HG02798 (cell line): Measurements from ENCODE around the gene ATRIP.
"Not testable (repeated sequence)": the region's sequence is repeated elsewhere in the genome, so short reads cannot be mapped to it uniquely, and the experiment has no call there.

Experiments used
- ATAC-seq: cut with Tn5 transposase; IDR thresholded peaks from one replicate; pipeline ENCODE4 v1.9.1; 2021; ENCODE audit warnings: mild to moderate bottlenecking; ENCODE audit not compliant: unreplicated experiment, poor library complexity

The ATRIP gene

GRCh38 chr3:48446425-48447193, at the start of gene ATRIP:
Gene ATRIP, plus strand, starts transcription at chr3:48446737. Its CDS starts 109 bp downstream, at chr3:48446846.
- peak; percentile 91 for ATAC-seq

GRCh38 chr3:48397767-48398681, 48.5 kb upstream of the ATRIP start:
- ATAC-seq: no peak

GRCh38 chr3:48398701-48399386, 47.7 kb upstream of the ATRIP start:
- ATAC-seq: no peak

GRCh38 chr3:48399387-48400172, 47.0 kb upstream of the ATRIP start:
- ATAC-seq: no peak

- ATAC-seq: peak; percentile 35
These were observed 45.6 kb upstream of the ATRIP start for GRCh38 chr3:48400824-48401433.

- ATAC-seq: not testable (repeated sequence)
These were observed 45.1 kb upstream of the ATRIP start for GRCh38 chr3:48401434-48401901.

- no peak for ATAC-seq
These were observed 44.2 kb upstream of the ATRIP start for GRCh38 chr3:48402281-48402732.

GRCh38 chr3:48402907-48403306, 43.6 kb upstream of the ATRIP start:
- no peak for ATAC-seq

GRCh38 chr3:48403533-48404439, 42.8 kb upstream of the ATRIP start:
- ATAC-seq: no peak

- ATAC-seq: no peak
These were observed 41.8 kb upstream of the ATRIP start for GRCh38 chr3:48404440-48405342.

- no peak for ATAC-seq
These were observed 41.1 kb upstream of the ATRIP start for GRCh38 chr3:48405343-48405881.

GRCh38 chr3:48405971-48406370, 40.6 kb upstream of the ATRIP start:
- ATAC-seq: no peak

- ATAC-seq: no peak
These were observed 39.8 kb upstream of the ATRIP start for GRCh38 chr3:48406443-48407431.

- no peak for ATAC-seq
These were observed 38.9 kb upstream of the ATRIP start for GRCh38 chr3:48407542-48408099.

GRCh38 chr3:48408823-48409281, 37.7 kb upstream of the ATRIP start:
- no peak for ATAC-seq
